GM18870 (cell line): ENCODE measurements around the gene CBX7.
A peak's percentile ranks its signal among the peaks of the same experiment; 100 is the strongest.
"Not testable (repeated sequence)": the region's sequence is repeated elsewhere in the genome, so short reads cannot be mapped to it uniquely, and the experiment has no call there.

Experiments used
- ATAC-seq: cut with Tn5 transposase; IDR thresholded peaks from one replicate; pipeline ENCODE4 v1.9.1; 2021; ENCODE audit warnings: moderate library complexity; ENCODE audit not compliant: unreplicated experiment

The CBX7 gene

DNA sequence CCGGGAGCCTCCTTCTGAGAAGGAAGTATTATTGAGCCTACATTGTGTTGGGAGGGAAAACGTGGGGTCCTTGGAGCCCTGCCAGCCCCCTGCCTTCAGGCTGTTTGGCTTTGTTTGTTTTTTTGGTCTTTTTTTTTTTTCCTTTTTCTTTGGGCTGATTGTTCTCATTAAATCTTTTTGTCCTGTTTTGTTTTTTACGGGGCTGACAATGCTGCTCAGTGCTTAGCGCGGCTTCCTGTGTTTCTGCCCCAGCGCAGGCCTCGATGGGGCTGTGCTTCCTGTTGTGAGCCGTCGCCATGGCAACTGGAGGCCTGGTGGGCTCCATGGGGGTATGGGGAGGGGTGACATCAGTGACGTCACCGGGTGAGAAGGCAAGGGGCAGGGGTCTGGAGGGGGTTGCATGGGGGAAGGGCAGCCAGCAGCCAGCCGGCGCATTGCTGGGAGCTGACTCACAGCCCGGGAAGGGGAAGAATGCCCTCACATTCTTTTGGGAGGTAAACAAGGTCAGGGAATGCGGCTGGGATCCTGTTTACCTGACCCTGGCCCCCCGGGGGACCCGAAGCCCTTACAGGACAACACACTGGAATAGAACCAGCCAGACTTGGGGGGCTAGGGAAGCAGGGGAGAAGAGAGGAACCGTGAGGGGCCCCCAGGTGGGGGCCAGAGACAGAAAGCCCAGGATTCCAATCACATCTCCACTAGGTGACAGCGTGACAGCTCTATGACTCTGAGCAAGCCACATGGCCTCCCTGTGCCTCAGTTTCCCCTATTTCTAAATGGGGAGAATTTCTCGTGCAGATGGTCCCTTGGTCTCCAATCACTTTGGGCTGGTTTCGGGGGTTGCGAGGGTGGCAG lies 22.2 kb upstream of the CBX7 start:
- ATAC-seq, result no peak

DNA sequence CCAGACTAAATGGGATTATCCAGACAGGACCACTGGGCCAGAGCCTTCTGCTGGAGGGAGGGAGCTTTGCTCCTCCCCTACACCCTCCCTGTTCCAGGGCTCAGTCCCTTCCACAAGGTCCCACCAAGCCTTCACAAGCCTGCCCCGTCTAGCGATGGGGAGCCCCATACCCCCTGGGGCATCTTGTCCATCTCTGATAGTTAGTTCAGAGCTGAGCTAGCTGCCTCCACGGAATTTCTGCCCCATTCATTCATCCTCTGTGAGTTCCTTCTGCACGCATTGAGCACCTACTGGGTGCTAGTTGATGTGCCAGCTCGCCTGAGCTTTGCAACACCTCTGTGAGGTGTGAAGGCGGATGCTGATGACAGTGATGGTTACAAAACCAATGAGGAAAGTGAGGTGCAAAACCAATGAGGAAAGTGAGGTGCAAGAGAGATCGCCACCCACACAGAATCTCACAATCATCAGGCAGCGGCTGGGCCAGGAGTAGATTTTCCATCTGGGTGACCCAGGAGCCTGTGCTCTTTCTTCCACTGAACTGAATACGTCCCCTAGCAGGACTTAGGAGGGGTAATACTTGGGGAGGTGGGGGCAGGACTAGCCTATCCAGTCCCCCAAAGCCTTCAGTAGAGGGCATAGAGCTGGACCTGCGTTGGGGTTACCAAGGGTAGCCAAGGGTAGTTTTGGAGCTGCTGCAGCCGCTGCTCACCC lies 21.5 kb upstream of the CBX7 start:
- ATAC-seq, result no peak

- ATAC-seq, result no peak
Measured at GRCh38 chr22:39173050-39173706, 20.7 kb upstream of the CBX7 start.

DNA sequence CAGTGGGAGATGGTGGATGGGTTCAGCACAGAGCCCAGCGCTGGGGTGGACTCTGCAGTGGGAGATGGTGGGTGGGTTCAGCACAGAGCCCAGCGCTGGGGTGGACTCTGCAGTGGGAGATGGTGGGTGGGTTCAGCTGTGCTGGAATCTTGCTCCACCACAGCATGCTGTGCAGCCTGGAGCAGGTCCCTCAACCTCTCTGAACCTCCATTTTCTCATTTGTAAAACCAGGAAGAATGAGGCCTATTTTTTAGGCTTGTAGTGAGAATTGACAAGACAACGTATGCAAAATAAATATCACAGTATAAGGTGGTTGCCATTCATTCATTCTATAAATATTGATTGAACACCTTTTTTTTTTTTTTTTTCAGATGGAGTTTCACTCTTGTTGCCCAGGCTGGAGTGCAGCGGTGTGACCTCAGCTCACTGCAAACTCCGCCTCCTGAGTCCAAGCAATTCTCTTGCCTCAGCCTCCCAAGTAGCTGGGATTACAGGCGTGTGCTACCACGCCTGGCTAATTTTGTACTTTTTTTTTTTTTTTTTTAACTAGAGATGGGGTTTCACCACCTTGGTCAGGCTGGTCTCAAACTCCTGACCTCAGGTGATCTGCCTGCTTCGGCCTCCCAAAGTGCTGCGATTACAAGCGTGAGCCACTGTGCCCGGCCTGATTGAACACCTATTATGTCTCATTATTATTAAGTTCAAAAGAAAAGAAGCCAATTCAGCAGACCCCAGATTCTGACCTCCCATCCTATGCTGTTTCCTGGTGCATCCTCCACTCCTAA lies 20.0 kb upstream of the CBX7 start:
- ATAC-seq, result not testable (repeated sequence)

GRCh38 chr22:39171623-39172264 lies 19.3 kb upstream of the CBX7 start:
- no peak for ATAC-seq

DNA sequence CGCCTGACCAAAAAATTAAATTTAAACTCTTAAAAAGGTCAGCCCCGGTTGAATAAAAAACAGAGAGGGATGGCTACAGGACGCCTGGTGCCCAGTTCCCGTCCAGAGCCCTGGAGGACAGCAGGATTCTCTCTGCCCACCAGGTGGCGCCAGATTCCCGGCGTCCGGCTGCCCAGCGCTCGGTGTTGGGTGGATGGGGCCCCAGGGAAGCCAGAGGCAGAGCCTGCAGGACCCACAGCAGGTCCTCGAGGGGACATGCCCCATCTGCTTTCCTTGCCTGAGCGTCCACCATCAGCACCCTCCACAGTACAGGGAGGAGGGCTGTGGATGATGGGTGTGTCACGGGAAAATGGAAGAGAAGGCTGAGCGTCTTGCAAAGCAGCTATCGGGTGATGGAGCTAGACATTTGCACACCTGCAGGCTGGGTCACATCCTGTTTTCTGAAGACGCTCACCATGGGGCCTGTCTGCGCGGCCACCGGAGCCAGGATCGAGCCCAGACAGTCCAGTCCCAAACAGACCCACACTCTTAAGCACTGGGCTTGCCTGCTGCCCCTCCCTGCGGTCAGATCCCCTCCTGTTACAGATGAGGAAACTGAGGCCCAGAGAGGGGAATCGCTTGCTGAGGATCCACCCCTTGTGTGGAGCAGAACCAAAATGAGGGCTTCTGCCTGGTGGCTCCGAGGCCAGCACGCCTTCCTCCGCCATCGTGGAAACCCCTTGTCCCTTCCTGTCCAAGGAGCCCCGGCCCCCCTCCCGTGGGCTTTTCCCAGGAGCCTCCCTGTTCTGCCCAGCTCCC lies 18.5 kb upstream of the CBX7 start:
- no peak for ATAC-seq

GRCh38 chr22:39169797-39170466 lies 17.5 kb upstream of the CBX7 start:
- no peak for ATAC-seq

DNA sequence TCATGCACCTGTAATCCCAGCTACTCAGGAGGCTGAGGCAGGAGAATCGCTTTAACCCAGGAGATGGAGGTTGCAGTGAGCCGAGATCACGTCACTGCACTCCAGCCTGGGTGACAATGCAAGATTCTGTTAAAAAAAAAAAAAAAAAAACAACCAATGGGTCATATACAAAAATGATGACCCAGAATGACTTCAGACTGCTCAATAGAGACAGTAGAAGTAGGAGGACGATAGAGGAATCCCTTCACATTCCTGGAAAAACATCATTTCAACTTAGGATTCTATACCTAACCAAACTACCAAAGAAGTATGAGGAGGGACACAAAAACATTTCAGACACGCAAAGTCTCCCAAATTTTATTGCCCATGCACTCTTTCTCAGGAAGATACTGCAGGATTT lies 14.1 kb upstream of the CBX7 start:
- ATAC-seq, result no peak

GRCh38 chr22:39156093-39156492 lies 3.6 kb upstream of the CBX7 start:
- not testable (repeated sequence) for ATAC-seq

GRCh38 chr22:39155421-39155820 lies 2.9 kb upstream of the CBX7 start:
- ATAC-seq, result no peak

DNA sequence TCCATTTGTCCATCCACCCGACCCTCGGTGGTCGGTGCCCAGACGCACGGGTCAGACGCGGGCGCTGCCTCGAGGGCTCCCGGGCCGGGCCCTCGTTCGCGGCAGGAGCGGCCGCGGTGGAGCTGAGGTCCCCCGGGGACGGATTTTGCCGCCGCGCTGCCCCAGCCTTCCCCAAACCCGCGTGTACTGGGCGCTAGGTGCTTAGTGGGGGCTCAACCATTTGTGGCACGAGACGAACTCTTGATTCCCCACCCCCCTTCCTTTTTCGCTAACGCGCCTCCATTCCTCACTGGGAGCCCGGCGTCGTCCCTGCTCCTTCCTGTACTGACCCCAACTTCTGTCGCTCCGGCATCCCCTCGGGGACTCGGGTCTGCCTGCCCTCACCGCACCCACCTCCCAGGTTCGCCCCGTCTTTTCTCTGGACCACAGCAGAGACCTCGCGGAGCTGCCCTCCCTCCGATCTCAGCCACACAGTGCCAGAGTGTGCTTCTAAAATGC lies 789 bp upstream of the CBX7 start:
- ATAC-seq, result no peak

DNA sequence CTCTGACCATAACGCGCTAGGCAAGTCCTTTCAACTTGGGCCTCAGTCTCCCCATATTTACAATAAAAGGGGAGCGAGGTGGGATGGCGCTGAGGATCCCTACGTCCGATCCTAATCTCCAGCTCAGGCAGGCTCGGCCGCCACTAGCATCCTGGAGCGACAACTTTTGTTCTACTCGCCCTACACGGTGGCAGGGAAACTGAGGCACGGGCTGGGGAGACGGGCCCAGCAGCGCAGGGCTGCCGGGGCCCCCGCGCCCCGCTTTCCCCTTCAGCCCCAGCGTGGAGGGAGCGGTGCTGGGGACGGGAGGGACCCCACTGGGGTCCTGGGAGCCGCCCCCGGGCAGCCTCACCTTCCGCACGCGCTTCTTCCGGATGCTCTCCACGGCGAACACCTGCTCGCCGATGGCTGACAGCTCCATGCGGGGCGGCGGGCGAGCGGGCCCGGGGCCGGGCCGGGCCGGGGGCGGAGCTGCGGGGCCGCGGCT lies 413 bp downstream of the CBX7 start:
- ATAC-seq, result peak; percentile 25

- no peak for ATAC-seq
Measured at GRCh38 chr22:39151329-39151975, 1.0 kb downstream of the CBX7 start.

DNA sequence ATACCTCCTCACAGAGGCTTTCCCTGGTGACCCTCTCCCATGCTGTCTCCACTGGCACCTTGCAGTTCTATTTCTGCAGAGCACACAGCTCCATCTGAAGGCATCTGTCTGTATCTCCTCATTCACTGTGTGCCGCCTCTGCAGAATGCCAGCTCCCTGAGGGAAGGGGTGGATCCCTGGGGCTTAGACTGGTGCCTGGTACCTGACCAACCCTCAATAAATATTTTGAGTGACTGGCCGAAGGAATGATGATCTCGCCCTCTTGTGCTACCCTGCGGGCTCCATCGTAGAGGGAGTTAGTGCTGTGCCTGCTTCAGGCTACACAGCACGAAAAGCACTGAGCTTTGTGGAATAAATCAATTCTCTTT lies 1.6 kb downstream of the CBX7 start:
- no peak for ATAC-seq

DNA sequence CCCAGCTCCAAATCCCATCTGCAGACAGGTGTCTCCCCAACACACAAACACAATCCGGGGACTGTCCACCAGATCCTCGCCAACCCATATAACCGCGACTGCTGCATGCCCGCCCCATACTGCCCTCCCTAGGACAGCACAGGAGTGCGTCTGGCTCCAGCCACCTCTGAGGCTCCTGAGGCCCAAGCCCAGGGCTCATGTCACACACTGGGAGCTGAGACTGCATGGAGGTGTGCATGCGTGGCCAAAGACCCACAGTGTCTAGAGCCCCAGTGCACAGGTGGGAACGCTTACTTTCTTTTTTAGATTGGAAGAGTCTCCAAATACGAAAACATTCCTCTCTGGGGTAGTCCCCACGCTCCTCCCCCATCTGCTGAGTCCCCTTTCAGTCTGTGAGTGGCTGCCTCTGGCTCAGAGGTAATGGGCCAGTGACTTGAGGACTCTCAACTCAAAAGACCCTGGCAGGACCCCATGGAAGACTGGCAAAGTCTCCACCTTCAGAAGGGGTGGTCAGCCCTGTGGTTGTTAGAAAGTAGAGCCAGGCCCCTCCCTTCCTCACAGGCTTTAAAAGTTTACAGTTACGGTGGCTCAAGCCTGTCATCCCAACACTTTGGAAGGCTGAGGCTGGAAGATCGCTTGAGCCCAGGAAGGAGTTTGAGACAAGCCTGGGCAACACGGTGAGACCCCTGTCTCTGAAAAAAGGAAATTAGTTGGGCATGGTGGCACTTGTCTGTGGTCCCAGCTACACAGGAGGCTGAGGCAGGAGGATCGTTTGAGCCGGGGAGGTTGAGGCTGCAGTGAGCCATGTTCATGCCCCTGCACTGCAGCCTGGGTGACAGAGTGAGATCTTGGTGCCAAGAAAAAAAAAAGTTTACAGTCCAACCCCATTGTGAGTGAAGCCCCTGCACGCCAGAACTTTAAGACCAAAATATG lies 2.3 kb downstream of the CBX7 start:
- no peak for ATAC-seq

GRCh38 chr22:39148727-39149535 lies 3.5 kb downstream of the CBX7 start:
- ATAC-seq, result no peak
